Uterus (tissue), 4 donors: ENCODE data around the gene DPYSL5. TPM values are rescaled to one million over a fixed set of nuclear protein-coding genes. Genes with fewer than 3 reads are reported as not detected.

Experiments
- DNase-seq, 2 donors: peaks; one replicate each; pipeline ENCODE4 v3.0.0-alpha.2; 2019 to 2020
- H3K27ac ChIP-seq, 2 donors: fragments of 200-600 bp; sonication (generic); 1 replicate in 1 of 2; 2 replicates in 1 of 2; pipeline ENCODE4 v1.5.1; 2016 to 2018
- H3K27me3 ChIP-seq, 2 donors: fragments of 200-600 bp; sonication (generic); one replicate each; pipeline ENCODE4 v1.5.1; 2018 to 2019; ENCODE audit warnings: control low read depth in 1 of 2
- H3K36me3 ChIP-seq, 2 donors: fragments of 200-600 bp; sonication (generic); one replicate each; pipeline ENCODE4 v1.5.1; 2019; ENCODE audit warnings: control low read depth in 1 of 2
- H3K4me1 ChIP-seq, 2 donors: fragments of 200-600 bp; sonication (generic); one replicate each; pipeline ENCODE4 v1.5.1; 2018 to 2019; ENCODE audit warnings: control low read depth in 1 of 2
- H3K4me3 ChIP-seq, 2 donors: fragments of 200-600 bp; sonication (generic); 1 replicate in 1 of 2; 2 replicates in 1 of 2; pipeline ENCODE4 v1.5.1; 2018 to 2019; ENCODE audit warnings: mild to moderate bottlenecking in 1 of 2
- H3K9me3 ChIP-seq, 2 donors: fragments of 200-600 bp; sonication (generic); one replicate each; pipeline ENCODE4 v1.5.1; 2019; ENCODE audit warnings: control low read depth in 1 of 2
- CTCF ChIP-seq, 4 experiments: fragments of 200-600 bp in 2 of 4; fragments of 450-650 bp in 2 of 4; sonication (generic) in 2 of 4; IDR thresholded peaks; one replicate each; pipeline ENCODE4 v1.5.1; 2016 to 2019; ENCODE audit warnings: antibody characterized with exemption in 4 of 4, mild to moderate bottlenecking in 2 of 4, moderate library complexity in 1 of 4
- POLR2A ChIP-seq, 2 donors: fragments of 450-650 bp; IDR thresholded peaks; one replicate each; pipeline ENCODE4 v1.6.1; 2016; ENCODE audit warnings: antibody characterized with exemption in 2 of 2, mild to moderate bottlenecking in 1 of 2, moderate library complexity in 1 of 2
- intact Hi-C: fragments of 100-400 bp; cut with DNase I; formaldehyde crosslinking; loops from one replicate; pipeline ENCODE4 v1.15.1; 2023; ENCODE audit warnings: low total_unique reads
- total RNA-seq, 4 donors: library from RNA; depleted of rRNA in 3 of 4; stranded (reverse); fragments of >200 nt in 3 of 4; gene quantifications; one replicate each; pipeline versions ENCODE4 v1.1.0 to v1.2.4, GENCODE V29; 2014 to 2023
- donor health status: DM: yes; HTN: yes; CAD: no.

DPYSL5 gene
- total RNA-seq, 4 donors from 2014 or later: 1.8 TPM; not detected in 3

- no peak for DNase-seq
- H3K4me1 ChIP-seq: no peaks in the 10 kb centered on the region
- TF ChIP-seq CTCF (IDR thresholded peaks at IDR 0.05) (no peak), POLR2A (IDR thresholded peaks at IDR 0.05) (no peak)
- intact Hi-C loops: no loop called here
- no peaks in the 10 kb centered on the region for H3K9me3 ChIP-seq
- H3K4me3 ChIP-seq: no peak overlapping the region
- H3K27ac ChIP-seq: no peak overlapping the region
- H3K36me3 ChIP-seq: no peaks in the 10 kb centered on the region
- H3K27me3 ChIP-seq: no peaks in the 10 kb centered on the region
Measured at GRCh38 chr2:26884486-26884885, 36.6 kb downstream of the DPYSL5 start.

- Histone ChIP-seq H3K9me3 (no peaks in the 10 kb centered on the region), H3K27ac (no peak overlapping the region), H3K27me3 (no peaks in the 10 kb centered on the region), H3K4me3 (no peak overlapping the region), H3K36me3 (no peaks in the 10 kb centered on the region), H3K4me1 (no peaks in the 10 kb centered on the region)
- no peak for DNase-seq
- intact Hi-C loops: no loop called here
- TF ChIP-seq POLR2A (IDR thresholded peaks at IDR 0.05) (no peak), CTCF (IDR thresholded peaks at IDR 0.05) (no peak)
Measured at GRCh38 chr2:26885651-26886329, 37.9 kb downstream of the DPYSL5 start.

GRCh38 chr2:26886736-26887135, 38.8 kb downstream of the DPYSL5 start:
- no peak for TF ChIP-seq POLR2A (IDR thresholded peaks at IDR 0.05)
- no peak for TF ChIP-seq CTCF (IDR thresholded peaks at IDR 0.05)
- no peak overlapping the region for H3K4me3 ChIP-seq
- H3K36me3 ChIP-seq: no peaks in the 10 kb centered on the region
- DNase-seq: no peak
- H3K27me3 ChIP-seq: no peaks in the 10 kb centered on the region
- no peaks in the 10 kb centered on the region for H3K9me3 ChIP-seq
- no peaks in the 10 kb centered on the region for H3K4me1 ChIP-seq
- H3K27ac ChIP-seq: no peak overlapping the region
- intact Hi-C loops: no loop called here

GRCh38 chr2:26887151-26887550, 39.2 kb downstream of the DPYSL5 start:
- H3K4me3 ChIP-seq: no peak overlapping the region
- intact Hi-C loops: no loop called here
- H3K4me1 ChIP-seq: no peaks in the 10 kb centered on the region
- no peaks in the 10 kb centered on the region for H3K27me3 ChIP-seq
- H3K36me3 ChIP-seq: no peaks in the 10 kb centered on the region
- no peak overlapping the region for H3K27ac ChIP-seq
- no peak for DNase-seq
- TF ChIP-seq CTCF (IDR thresholded peaks at IDR 0.05) (no peak), POLR2A (IDR thresholded peaks at IDR 0.05) (no peak)
- no peaks in the 10 kb centered on the region for H3K9me3 ChIP-seq

- H3K9me3 ChIP-seq: no peaks in the 10 kb centered on the region
- DNase-seq: no peak
- no peak overlapping the region for H3K27ac ChIP-seq
- no peaks in the 10 kb centered on the region for H3K36me3 ChIP-seq
- H3K4me1 ChIP-seq: no peaks in the 10 kb centered on the region
- no peaks in the 10 kb centered on the region for H3K27me3 ChIP-seq
- no peak overlapping the region for H3K4me3 ChIP-seq
- TF ChIP-seq POLR2A (IDR thresholded peaks at IDR 0.05) (no peak), CTCF (IDR thresholded peaks at IDR 0.05) (no peak)
- intact Hi-C loops: no loop called here
Measured at GRCh38 chr2:26889796-26890195, 41.9 kb downstream of the DPYSL5 start.
